GM12892 (cell line): ENCODE results near the gene RNF144A.

Experiments
- POLR2A ChIP-seq: IDR thresholded peaks from 2 replicates; pipeline ENCODE4 v1.6.1; 2011; ENCODE audit warnings: low read depth, low read length, control low read depth
- POLR2AphosphoS5 ChIP-seq: IDR thresholded peaks from 2 replicates; pipeline ENCODE4 v1.6.1; 2011; ENCODE audit warnings: low read depth, low read length, control low read depth

DNA sequence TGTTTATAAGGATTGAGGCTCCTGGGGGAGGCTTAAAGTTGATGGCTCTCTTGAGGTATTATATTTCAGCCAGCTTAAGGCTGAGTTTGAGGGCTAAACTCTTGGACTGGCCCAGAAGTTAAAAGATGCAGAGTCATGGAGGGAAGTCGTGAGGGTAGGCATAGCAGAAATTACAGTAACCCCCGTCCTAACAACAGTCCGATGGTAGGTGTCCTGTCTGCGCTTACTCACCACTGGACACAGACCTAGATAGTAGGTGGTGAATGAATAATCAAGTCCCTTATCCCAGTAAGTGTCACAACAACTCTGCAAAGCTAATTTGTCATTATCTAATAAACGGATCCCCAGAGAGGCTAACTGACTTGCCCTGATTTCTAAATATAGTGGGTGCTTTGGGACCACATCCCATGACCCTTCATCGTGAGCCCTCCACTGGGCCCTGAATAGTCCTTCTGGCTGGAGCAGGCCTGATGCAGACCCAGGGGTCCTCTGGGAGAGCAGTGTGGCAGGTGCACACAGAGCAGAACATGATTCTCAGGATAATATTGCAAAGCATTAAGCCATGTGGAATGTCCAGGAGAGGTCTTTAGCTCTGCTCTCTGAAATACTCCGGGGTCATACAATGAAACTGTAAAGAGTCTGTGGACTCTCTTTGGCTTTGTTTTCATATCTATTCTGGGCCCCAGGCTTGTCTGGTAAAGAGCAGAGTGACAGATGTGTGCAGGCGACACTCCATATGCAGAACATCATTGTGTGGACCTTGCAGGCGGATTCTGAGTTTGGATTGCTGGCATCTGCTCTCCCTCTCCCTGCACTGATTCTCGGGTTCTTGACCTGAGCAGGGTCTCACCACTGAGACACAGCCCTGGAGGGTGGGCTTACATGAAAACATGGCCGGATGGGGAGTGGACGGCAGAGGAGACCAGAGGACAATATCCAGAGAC, 98.1 kb downstream of the RNF144A start:
- TF ChIP-seq POLR2AphosphoS5 (no peak), POLR2A (no peak)
